KBM-7 (cell line): Measurements from ENCODE around the gene TBC1D12.
A peak's percentile ranks its signal among the peaks of the same experiment; 100 is the strongest.
"Not testable (repeated sequence)": the region's sequence is repeated elsewhere in the genome, so short reads cannot be mapped to it uniquely, and the experiment has no call there.

Experiments used
- DNase-seq: peaks from one replicate; pipeline ENCODE4 v3.0.0-alpha.2; 2015
- in situ Hi-C: fragments of 300-500 bp; cut with MboI; formaldehyde crosslinking; loops from 2 replicates; pipeline ENCODE4 v1.14.3; 2020; ENCODE audit warnings: low sequenced_read_pairs, low pct_unique_long_range_greater_than_20kb, mixed read lengths

TBC1D12 gene

DNA sequence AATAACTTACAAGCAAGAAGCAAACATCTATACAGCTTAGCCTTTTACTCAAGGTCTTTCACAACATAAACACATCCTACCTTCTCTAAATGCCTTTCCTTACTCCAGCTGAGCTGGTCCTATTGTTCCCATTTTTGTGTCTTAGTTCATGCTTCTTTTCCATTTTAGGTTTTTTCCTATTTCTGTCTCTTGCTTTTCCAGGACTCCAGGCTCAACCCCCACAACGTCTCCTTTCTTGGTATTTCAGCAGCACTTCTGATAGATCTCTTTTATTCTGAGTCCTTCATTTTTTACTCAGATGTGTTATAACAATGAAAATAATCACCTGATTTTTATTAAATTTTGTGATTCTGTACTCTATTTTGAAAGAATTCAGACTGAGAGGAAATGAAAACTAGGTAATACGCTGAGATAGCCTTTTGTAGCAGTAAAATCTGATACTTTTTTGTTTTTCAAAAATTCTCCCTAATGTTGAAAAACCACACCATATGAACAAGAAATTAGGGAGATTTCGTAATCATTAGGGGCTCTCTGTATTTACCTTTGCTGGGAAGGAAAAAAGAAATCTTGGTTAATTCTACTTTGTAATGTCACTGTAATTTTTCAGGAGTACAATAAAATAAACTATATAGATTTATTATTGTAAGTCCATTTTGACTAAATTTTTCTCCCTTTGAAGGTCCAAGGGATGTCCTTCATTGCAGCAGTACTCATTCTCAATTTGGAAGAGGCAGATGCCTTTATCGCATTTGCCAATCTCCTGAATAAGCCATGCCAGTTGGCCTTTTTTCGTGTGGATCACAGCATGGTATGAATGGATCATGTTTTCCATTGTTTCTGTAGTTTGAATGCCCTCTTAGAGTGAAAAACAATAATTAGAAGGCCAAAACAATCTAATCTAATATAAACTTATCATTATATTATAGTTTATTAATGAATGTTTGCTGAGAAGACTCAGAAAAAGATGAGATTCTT lies 119.2 kb downstream of the TBC1D12 start:
- in situ Hi-C loops: no loop called here
- DNase-seq: no peak

- no peak for DNase-seq
- in situ Hi-C loops: no loop called here
Observed at GRCh38 chr10:94524146-94524545, 121.8 kb downstream of the TBC1D12 start.

DNA sequence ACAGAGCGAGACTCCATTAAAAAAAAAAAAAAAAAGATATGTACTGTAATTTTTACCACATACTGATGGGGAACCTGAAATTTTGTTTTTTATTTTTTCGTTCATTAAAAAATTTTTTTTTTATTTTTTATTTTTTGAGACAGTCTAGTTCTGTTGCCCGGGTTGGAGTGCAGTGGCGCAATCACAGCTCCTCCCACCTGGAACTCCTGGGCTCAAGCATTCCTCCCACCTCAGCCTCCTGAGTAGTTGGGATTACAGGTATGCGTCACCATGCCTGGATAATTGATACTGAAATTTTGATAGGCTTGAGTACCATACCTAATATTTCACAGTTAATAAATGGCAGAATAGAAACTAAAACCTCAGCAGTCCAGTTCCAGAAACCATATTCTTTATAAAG lies 122.4 kb downstream of the TBC1D12 start:
- no peak for DNase-seq
- in situ Hi-C loops: no loop called here

- DNase-seq, in situ Hi-C loops: not testable (repeated sequence)
Observed at GRCh38 chr10:94531550-94531949, 129.2 kb downstream of the TBC1D12 start.

DNA sequence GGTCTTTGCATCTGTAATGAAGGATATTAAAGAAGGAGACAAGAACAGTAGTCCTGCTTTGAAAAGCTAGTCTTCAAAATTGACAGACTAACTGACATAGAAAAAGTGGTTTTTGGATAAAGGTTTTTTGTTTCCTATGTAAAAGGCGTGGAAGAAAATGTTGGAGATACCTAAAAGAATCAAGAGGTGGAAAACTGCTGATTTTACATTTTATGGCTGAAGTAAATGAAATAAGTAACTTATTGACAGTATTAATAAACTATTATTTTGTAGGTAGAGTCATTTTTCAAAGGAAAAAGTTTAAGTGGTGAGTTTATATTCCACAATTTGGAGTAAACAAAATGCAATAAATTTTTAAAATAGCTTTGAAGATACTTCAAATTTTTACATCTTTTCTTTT lies 130.7 kb downstream of the TBC1D12 start:
- DNase-seq: no peak
- in situ Hi-C loops: no loop called here

GRCh38 chr10:94542282-94542681 lies 139.9 kb downstream of the TBC1D12 start:
- in situ Hi-C loops, DNase-seq: not testable (repeated sequence)

DNA sequence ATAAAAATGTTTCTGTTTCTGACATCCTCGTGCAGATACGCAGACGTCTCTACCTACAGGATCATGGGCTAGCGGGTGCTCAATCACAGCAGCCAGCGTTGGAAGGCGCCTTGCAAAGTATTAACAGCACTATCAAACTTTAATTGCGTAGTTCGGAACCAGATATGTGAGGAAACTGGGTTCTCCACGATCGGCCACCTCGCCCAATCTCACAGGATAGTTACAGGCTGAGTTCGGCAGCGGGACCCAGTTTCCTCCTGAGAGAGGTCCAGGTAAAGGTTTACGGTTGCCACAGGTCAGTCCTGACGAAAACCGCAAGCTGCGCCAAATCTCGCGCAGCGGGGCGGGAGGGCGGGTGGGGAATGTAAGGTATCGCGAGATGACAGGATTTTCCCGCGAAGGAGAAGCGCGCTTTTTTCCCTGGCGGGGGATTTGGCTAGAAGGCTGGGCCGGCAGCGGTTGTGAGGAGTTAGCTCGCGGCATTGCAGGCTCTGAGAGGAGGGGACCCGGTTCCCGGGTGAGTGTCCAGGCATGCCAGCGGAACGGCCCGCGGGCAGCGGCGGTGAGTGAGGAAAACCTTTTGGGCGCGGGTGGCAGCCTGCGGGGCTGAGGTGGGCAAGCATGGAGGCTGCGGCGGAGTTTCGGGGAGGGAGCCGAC lies 143.2 kb downstream of the TBC1D12 start, which contains the start of gene HELLS:
HELLS (plus strand) TSS at position 398 of the 658 bp plus-strand sequence; CDS start at position 532, 134 bp downstream.
- DNase-seq: peak; percentile 85
- in situ Hi-C loops: no loop called here

DNA sequence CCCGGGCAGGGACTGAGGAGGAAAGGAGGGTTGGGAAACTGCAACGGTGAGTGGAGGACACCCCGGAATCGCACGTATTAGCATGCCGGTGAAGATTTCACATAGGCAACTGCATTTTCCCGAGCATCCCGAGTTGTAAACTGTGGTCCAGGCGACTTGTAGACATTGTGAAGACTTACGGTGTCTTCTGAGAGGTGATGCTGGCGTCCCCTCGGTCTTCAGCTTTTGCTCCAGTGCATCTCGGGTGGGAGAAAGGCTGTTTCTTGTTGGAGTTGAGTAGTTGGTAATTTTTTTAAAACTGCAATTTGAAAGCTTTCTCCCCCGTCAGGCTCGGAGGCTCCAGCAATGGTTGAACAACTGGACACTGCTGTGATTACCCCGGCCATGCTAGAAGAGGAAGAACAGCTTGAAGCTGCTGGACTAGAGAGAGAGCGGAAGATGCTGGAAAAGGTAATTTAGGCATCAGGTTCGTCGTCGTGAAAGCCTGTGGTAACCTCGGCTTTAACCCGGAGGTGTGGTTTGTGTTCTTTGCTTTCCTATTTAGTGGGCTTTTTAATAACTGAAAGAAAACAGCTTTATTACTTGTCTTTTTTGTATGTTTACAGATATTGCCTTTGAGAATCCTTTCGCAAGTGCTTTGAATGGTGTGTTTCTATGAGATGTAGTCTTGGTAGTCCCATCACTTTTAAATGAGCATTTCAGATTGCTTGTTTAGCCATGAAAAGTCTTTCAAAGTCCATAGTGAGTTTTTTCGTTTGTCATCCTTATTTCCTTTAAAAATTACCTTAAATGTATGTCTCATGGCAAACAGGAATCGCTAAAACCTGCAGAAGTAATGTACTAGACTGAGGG lies 143.9 kb downstream of the TBC1D12 start:
- in situ Hi-C loops: no loop called here
- DNase-seq: peak; percentile 69

DNA sequence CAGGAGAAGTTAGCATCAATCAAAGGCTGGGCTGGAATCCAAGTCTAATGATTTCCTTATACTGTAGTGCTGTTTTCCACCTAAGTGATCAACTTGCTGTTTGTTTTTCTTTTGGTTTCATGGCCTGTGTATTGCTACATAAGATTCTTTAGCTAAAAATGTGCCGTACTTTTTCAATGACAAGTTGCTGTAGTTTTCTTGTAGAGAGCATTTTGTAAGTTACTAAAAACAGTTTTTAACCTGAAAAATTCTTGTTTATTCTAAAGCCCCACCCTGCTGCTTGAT lies 144.5 kb downstream of the TBC1D12 start:
- in situ Hi-C loops: no loop called here
- no peak for DNase-seq

- no peak for DNase-seq
- in situ Hi-C loops: no loop called here
Observed at GRCh38 chr10:94549221-94549620, 146.9 kb downstream of the TBC1D12 start.

- in situ Hi-C loops, DNase-seq: not testable (repeated sequence)
Observed at GRCh38 chr10:94567714-94568307, 165.5 kb downstream of the TBC1D12 start.

GRCh38 chr10:94571081-94571480 lies 168.7 kb downstream of the TBC1D12 start:
- in situ Hi-C loops: no loop called here
- no peak for DNase-seq

DNA sequence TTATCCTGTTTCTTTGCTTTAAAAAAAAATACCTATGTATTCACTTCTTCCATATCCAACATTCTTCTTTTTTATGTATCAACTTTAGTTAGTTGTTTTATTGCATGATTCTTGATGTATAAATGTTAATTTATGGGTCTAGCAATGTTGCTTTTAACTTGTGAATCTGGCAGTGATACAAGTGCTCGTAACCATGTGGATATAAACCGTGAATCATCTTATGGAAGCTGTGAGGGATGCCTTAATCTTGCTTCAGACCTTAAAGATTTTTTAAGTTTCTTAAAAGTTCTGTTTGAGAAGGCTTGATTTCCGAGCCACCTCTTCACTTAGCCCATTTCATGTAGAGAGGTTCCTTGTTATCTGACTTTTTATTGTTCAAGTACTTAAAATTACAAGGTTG lies 169.2 kb downstream of the TBC1D12 start:
- in situ Hi-C loops: no loop called here
- DNase-seq: no peak

- in situ Hi-C loops: no loop called here
- peak; percentile 9 for DNase-seq
Observed at GRCh38 chr10:94578790-94579189, 176.4 kb downstream of the TBC1D12 start.

DNA sequence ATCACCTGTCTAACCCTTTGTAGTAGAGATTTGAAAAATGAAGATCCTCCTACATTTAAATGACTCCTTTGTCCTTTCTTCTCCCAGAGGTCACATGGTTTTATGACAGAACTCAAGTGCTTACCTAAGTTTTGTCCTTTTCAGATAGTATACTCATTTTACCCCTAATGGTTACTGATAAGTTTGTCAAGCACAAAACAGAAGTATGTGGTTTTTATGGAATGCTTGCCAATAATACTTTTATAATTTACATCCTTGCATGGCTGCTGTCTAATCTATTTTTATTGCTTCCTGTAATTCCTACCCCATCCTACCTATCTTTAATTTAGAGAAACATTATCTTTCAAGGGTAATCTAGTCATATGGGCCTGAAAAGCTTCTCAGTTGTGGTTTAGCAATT lies 180.8 kb downstream of the TBC1D12 start:
- in situ Hi-C loops: no loop called here
- no peak for DNase-seq
